Naive thymus-derived CD4-positive, alpha-beta T cell (primary cell): ENCODE results near the gene GPRIN1. TPM values are rescaled to one million over a fixed set of nuclear protein-coding genes. Genes with fewer than 3 reads are reported as not detected.

Experiments
- ATAC-seq: fragments of 150-1000 bp; cut with Tn5 transposase; 2 replicates; pipeline ENCODE4 v1.10.0; 2021; ENCODE audit warnings: mild to moderate bottlenecking, moderate library complexity
- CTCF ChIA-PET: fragments of 350-600 bp; sonication (Branson Sonifier 250); formaldehyde crosslinking; loops from one replicate; lab custom pipeline; 2021; ENCODE audit warnings: antibody characterized with exemption; lab: Charles Lee
- POLR2A ChIA-PET: fragments of 350-600 bp; sonication (Branson Sonifier 250); formaldehyde crosslinking; loops from one replicate; lab custom pipeline; 2021; ENCODE audit warnings: antibody characterized with exemption, inconsistent platforms; lab: Charles Lee
- DNase-seq, 9 donors: peaks; one replicate each; pipeline versions ENCODE4 v3.0.0 to v3.0.0-alpha.2; 2020 to 2022; ENCODE audit warnings: mixed read lengths in 1 of 9
- H3K27ac ChIP-seq: one replicate; pipeline ENCODE4 v1.7.0; 2013; ENCODE audit warnings: mild to moderate bottlenecking, low read depth, low read length, moderate library complexity
- H3K27me3 ChIP-seq, 2 donors: one replicate each; pipeline ENCODE4 v1.7.0; 2013; ENCODE audit warnings: low read length in 2 of 2, mild to moderate bottlenecking in 2 of 2, moderate library complexity in 2 of 2; ENCODE audit not compliant: control insufficient read depth in 2 of 2, insufficient read depth in 2 of 2
- H3K36me3 ChIP-seq, 3 experiments: 1 replicate in 2 of 3; 2 replicates in 1 of 3; pipeline ENCODE4 v1.7.0; 2013; ENCODE audit warnings: low read length in 3 of 3, mild to moderate bottlenecking in 3 of 3, moderate library complexity in 1 of 3; ENCODE audit not compliant: insufficient read depth in 3 of 3, control insufficient read depth in 2 of 3
- H3K4me1 ChIP-seq, 2 donors: one replicate each; pipeline ENCODE4 v1.7.0; 2013; ENCODE audit warnings: low read length in 2 of 2, mild to moderate bottlenecking in 2 of 2, moderate library complexity in 1 of 2; ENCODE audit not compliant: control insufficient read depth in 2 of 2, insufficient read depth in 2 of 2
- H3K4me3 ChIP-seq: 2 replicates; pipeline ENCODE4 v1.7.0; 2013; ENCODE audit warnings: mild to moderate bottlenecking, low read length
- H3K9me3 ChIP-seq, 3 experiments: 1 replicate in 2 of 3; 2 replicates in 1 of 3; pipeline ENCODE4 v1.7.0; 2013; ENCODE audit warnings: low read length in 3 of 3; ENCODE audit not compliant: control insufficient read depth in 2 of 3
- H3K27ac Mint-ChIP-seq, 9 donors: one replicate each; pipeline ENCODE4 v1.8.0; 2020 to 2022; ENCODE audit warnings: mixed read lengths in 9 of 9, mild to moderate bottlenecking in 8 of 9, moderate library complexity in 5 of 9, inconsistent platforms in 2 of 9
- H3K27me3 Mint-ChIP-seq, 5 donors: one replicate each; pipeline ENCODE4 v1.8.0; 2021 to 2022; ENCODE audit warnings: mixed read lengths in 5 of 5, mild to moderate bottlenecking in 1 of 5
- H3K36me3 Mint-ChIP-seq, 5 donors: one replicate each; pipeline ENCODE4 v1.8.0; 2020 to 2022; ENCODE audit warnings: mixed read lengths in 5 of 5, mild to moderate bottlenecking in 3 of 5, inconsistent platforms in 1 of 5
- H3K4me1 Mint-ChIP-seq, 7 donors: one replicate each; pipeline ENCODE4 v1.8.0; 2020 to 2022; ENCODE audit warnings: mixed read lengths in 7 of 7, mild to moderate bottlenecking in 3 of 7, inconsistent platforms in 1 of 7
- H3K4me3 Mint-ChIP-seq, 10 donors: one replicate each; pipeline ENCODE4 v1.8.0; 2020 to 2022; ENCODE audit warnings: mild to moderate bottlenecking in 10 of 10, mixed read lengths in 10 of 10, moderate library complexity in 6 of 10, inconsistent platforms in 2 of 10
- H3K9me3 Mint-ChIP-seq, 11 donors: one replicate each; pipeline ENCODE4 v1.8.0; 2020 to 2022; ENCODE audit warnings: mixed read lengths in 11 of 11, mild to moderate bottlenecking in 4 of 11, inconsistent platforms in 1 of 11, moderate library complexity in 1 of 11
- intact Hi-C, 2 donors: fragments of 100-400 bp; cut with micrococcal nuclease; formaldehyde crosslinking; loops; one replicate each; pipeline ENCODE4 v1.15.1; 2023
- polyA plus RNA-seq, 2 donors: library from polyadenylated mRNA; unstranded; fragments of 300-500 nt; fragmentation: Illumina TruSeq; gene quantifications; one replicate each; pipeline ENCODE4 v1.2.3, GENCODE V29; 2021
- total RNA-seq, 6 experiments: library from RNA in 5 of 6; stranded (reverse) in 5 of 6; gene quantifications; 1 replicate in 5 of 6; 2 replicates in 1 of 6; pipeline ENCODE4 v1.2.3 and lab custom pipeline; 2021 to 2026

GPRIN1 gene
- total and polyA plus RNA-seq, 7 experiments from 2014 or later, result 0.08 to 2.3 (median 0.32) TPM; not detected in 3

- Mint-ChIP-seq H3K27me3 (peaks cover 0 to 10% (median 0%) of the 10 kb centered on the region in 5 donors), H3K4me1 (peaks cover 16 to 49% (median 44%) of the 10 kb centered on the region in 7 donors), H3K4me3 (peak overlapping the region in 4 of 10 donors; percentile 26 to 45 (median 37)), H3K27ac (peak overlapping the region in 1 of 9 donors; percentile 68), H3K36me3 (no peaks in the 10 kb centered on the region), H3K9me3 (peaks cover 0 to 4% (median 0%) of the 10 kb centered on the region in 11 donors)
- Histone ChIP-seq H3K27ac (no peak overlapping the region), H3K27me3 (no peaks in the 10 kb centered on the region), H3K4me3 (no peak overlapping the region), H3K4me1 (peaks cover 0 to 36% of the 10 kb centered on the region in 2 donors), H3K9me3 (no peaks in the 10 kb centered on the region), H3K36me3 (no peaks in the 10 kb centered on the region)
- intact Hi-C loops, result loop anchor here in 1 of 2 donors (2.0 kb wide), 1 partner anchor 16 kb away; no protein-coding TSS in a partner anchor
- POLR2A ChIA-PET, result interaction anchor here (0.6 to 1.5 kb wide), 2 partner anchors 8 to 25 kb away, joined by 3 to 4 read pairs; no protein-coding TSS in a partner anchor
- DNase-seq (peak in 2 of 9 donors; percentile 27 to 31), ATAC-seq (peak; percentile 59)
- CTCF ChIA-PET, result interaction anchor here (0.6 to 1.2 kb wide), 3 partner anchors 17 to 29 kb away, joined by 3 read pairs; no protein-coding TSS in a partner anchor
Observed at GRCh38 chr5:176560364-176560763, 49.6 kb downstream of the GPRIN1 start.

- peak in 6 of 9 donors; percentile 20 to 53 (median 40) for DNase-seq
- Histone ChIP-seq H3K27me3 (no peaks in the 10 kb centered on the region), H3K27ac (no peak overlapping the region), H3K9me3 (no peaks in the 10 kb centered on the region), H3K4me3 (no peak overlapping the region), H3K36me3 (no peaks in the 10 kb centered on the region), H3K4me1 (peaks cover 0 to 43% of the 10 kb centered on the region in 2 donors)
- no peaks in the 10 kb centered on the region for H3K36me3 Mint-ChIP-seq
- peaks cover 22 to 56% (median 51%) of the 10 kb centered on the region in 7 donors for H3K4me1 Mint-ChIP-seq
- peak overlapping the region in 6 of 10 donors; percentile 4 to 72 (median 42) for H3K4me3 Mint-ChIP-seq
- peaks cover 0 to 10% (median 0%) of the 10 kb centered on the region in 5 donors for H3K27me3 Mint-ChIP-seq
- ChIA-PET CTCF (interaction anchor here (1.1 to 1.3 kb wide), 2 partner anchors 14 to 142 kb away, joined by 4 to 6 read pairs; no protein-coding TSS in a partner anchor), POLR2A (interaction anchor here (0.7 to 1.3 kb wide), 4 partner anchors 16 to 31 kb away, joined by 3 to 6 read pairs (median 4); no protein-coding TSS in a partner anchor)
- peak overlapping the region in 5 of 9 donors; percentile 6 to 84 (median 68) for H3K27ac Mint-ChIP-seq
- intact Hi-C loops, result loop anchor here (1.0 to 2.0 kb wide), 3 partner anchors 15 to 143 kb away; partner anchors contain the start of gene CLTB (in 1 of the 2)
- H3K9me3 Mint-ChIP-seq, result peaks cover 0 to 4% (median 0%) of the 10 kb centered on the region in 11 donors
- ATAC-seq, result peak; percentile 70
Observed at GRCh38 chr5:176559683-176560082, 50.3 kb downstream of the GPRIN1 start.

- Mint-ChIP-seq H3K4me1 (peaks cover 27 to 73% (median 68%) of the 10 kb centered on the region in 7 donors), H3K27me3 (peaks cover 0 to 10% (median 0%) of the 10 kb centered on the region in 5 donors), H3K27ac (peak overlapping the region in 1 of 9 donors; percentile 87), H3K9me3 (peaks cover 0 to 4% (median 0%) of the 10 kb centered on the region in 11 donors), H3K36me3 (no peaks in the 10 kb centered on the region), H3K4me3 (no peak overlapping the region)
- intact Hi-C loops, result loop anchor here in 1 of 2 donors (2.0 kb wide), 1 partner anchor 15 kb away; no protein-coding TSS in a partner anchor
- Histone ChIP-seq H3K27ac (no peak overlapping the region), H3K36me3 (no peaks in the 10 kb centered on the region), H3K4me1 (peaks cover 6 to 54% of the 10 kb centered on the region in 2 donors), H3K27me3 (no peaks in the 10 kb centered on the region), H3K4me3 (no peak overlapping the region), H3K9me3 (no peaks in the 10 kb centered on the region)
- DNase-seq, result no peak
- no peak for ATAC-seq
- ChIA-PET CTCF (no interaction called here), POLR2A (interaction anchor here (0.6 to 1.5 kb wide), 4 partner anchors 15 to 89 kb away, joined by 3 to 6 read pairs (median 4); no protein-coding TSS in a partner anchor)
Observed at GRCh38 chr5:176557846-176558245, 52.1 kb downstream of the GPRIN1 start.

GRCh38 chr5:176553260-176554085, 56.5 kb downstream of the GPRIN1 start:
- DNase-seq (no peak), ATAC-seq (no peak)
- peak overlapping the region in 2 of 10 donors; percentile 2 to 6 for H3K4me3 Mint-ChIP-seq
- H3K4me1 Mint-ChIP-seq, result peaks cover 40 to 75% (median 58%) of the 10 kb centered on the region in 7 donors
- intact Hi-C loops, result no loop called here
- H3K27me3 Mint-ChIP-seq, result no peaks in the 10 kb centered on the region
- H3K9me3 Mint-ChIP-seq, result no peaks in the 10 kb centered on the region
- H3K27ac ChIP-seq, result no peak overlapping the region
- H3K36me3 Mint-ChIP-seq, result no peaks in the 10 kb centered on the region
- no peaks in the 10 kb centered on the region for H3K9me3 ChIP-seq
- no peaks in the 10 kb centered on the region for H3K36me3 ChIP-seq
- CTCF ChIA-PET, result interaction anchor here (0.9 to 1.3 kb wide), 3 partner anchors 10 to 20 kb away, joined by 3 to 4 read pairs (median 3); no protein-coding TSS in a partner anchor
- H3K4me1 ChIP-seq, result peaks cover 6 to 37% of the 10 kb centered on the region in 2 donors
- no peak overlapping the region for H3K4me3 ChIP-seq
- POLR2A ChIA-PET, result interaction anchor here (0.5 to 9.4 kb wide), 5 partner anchors 11 to 580 kb away, joined by 3 to 118 read pairs (median 5); partner anchors contain the start of genes NSD1 and RNF44
- peak overlapping the region; percentile 8 to 87 (median 63) for H3K27ac Mint-ChIP-seq
- no peaks in the 10 kb centered on the region for H3K27me3 ChIP-seq

- no peak for ATAC-seq
- Mint-ChIP-seq H3K27ac (peak overlapping the region in 8 of 9 donors; percentile 47 to 88 (median 80)), H3K27me3 (no peaks in the 10 kb centered on the region), H3K4me1 (peaks cover 40 to 84% (median 67%) of the 10 kb centered on the region in 7 donors), H3K36me3 (no peaks in the 10 kb centered on the region), H3K9me3 (no peaks in the 10 kb centered on the region), H3K4me3 (no peak overlapping the region)
- Histone ChIP-seq H3K4me1 (peaks cover 6 to 39% of the 10 kb centered on the region in 2 donors), H3K36me3 (no peaks in the 10 kb centered on the region), H3K27ac (no peak overlapping the region), H3K4me3 (no peak overlapping the region), H3K27me3 (no peaks in the 10 kb centered on the region), H3K9me3 (no peaks in the 10 kb centered on the region)
- intact Hi-C loops, result no loop called here
- DNase-seq, result no peak
- POLR2A ChIA-PET, result interaction anchor here (0.7 to 9.4 kb wide), 4 partner anchors 8 to 23 kb away, joined by 3 to 118 read pairs (median 24); partner anchors contain the start of gene RNF44
- CTCF ChIA-PET, result interaction anchor here (1.3 kb wide), 1 partner anchor 21 kb away, joined by 3 read pairs; no protein-coding TSS in a partner anchor
Observed at GRCh38 chr5:176552332-176552869, 57.6 kb downstream of the GPRIN1 start.
